Activated CD8-positive, alpha-beta T cell treated with anti-CD3 and anti-CD28 coated beads, Interleukin-2, amount 10 ng/mL, durations not matched to agents 7 days and 5 days (primary cell): ENCODE measurements around the gene PAXIP1. TPM values are rescaled to one million over a fixed set of nuclear protein-coding genes. Genes with fewer than 3 reads are reported as not detected.
"Not testable (repeated sequence)": the region's sequence is repeated elsewhere in the genome, so short reads cannot be mapped to it uniquely, and the experiment has no call there.

ENCODE experiments used
- ATAC-seq: fragments of 150-1000 bp; cut with Tn5 transposase; one replicate; pipeline ENCODE4 v1.10.0; 2021; ENCODE audit warnings: moderate library complexity
- CTCF ChIA-PET: fragments of 350-600 bp; sonication (Branson Sonifier 250); formaldehyde crosslinking; loops from one replicate; lab custom pipeline; 2021; ENCODE audit warnings: antibody characterized with exemption; lab: Charles Lee
- POLR2A ChIA-PET: fragments of 350-600 bp; sonication (Branson Sonifier 250); formaldehyde crosslinking; loops from one replicate; lab custom pipeline; 2021; ENCODE audit warnings: antibody characterized with exemption; lab: Charles Lee
- DNase-seq: peaks from one replicate; pipeline ENCODE4 v3.0.0-alpha.2; 2020
- H3K27ac Mint-ChIP-seq: one replicate; pipeline ENCODE4 v1.8.0; 2021; ENCODE audit warnings: mild to moderate bottlenecking, mixed read lengths
- H3K27me3 Mint-ChIP-seq: one replicate; pipeline ENCODE4 v1.8.0; 2021; ENCODE audit warnings: low read depth, mixed read lengths
- H3K36me3 Mint-ChIP-seq: one replicate; pipeline ENCODE4 v1.8.0; 2021; ENCODE audit warnings: low read depth, mixed read lengths
- H3K4me1 Mint-ChIP-seq: one replicate; pipeline ENCODE4 v1.8.0; 2021; ENCODE audit warnings: low read depth, mixed read lengths
- H3K4me3 Mint-ChIP-seq: one replicate; pipeline ENCODE4 v1.8.0; 2021; ENCODE audit warnings: mild to moderate bottlenecking, mixed read lengths
- H3K9me3 Mint-ChIP-seq: one replicate; pipeline ENCODE4 v1.8.0; 2022; ENCODE audit warnings: mixed read lengths; ENCODE audit not compliant: insufficient read depth
- total RNA-seq, 2 experiments: library from RNA; stranded (reverse); gene quantifications; one replicate each; pipeline ENCODE4 v1.2.3, GENCODE V29; 2021

The PAXIP1 gene
- total RNA-seq, 2 experiments from 2014 or later, result 33.2 to 34.5 TPM

DNA sequence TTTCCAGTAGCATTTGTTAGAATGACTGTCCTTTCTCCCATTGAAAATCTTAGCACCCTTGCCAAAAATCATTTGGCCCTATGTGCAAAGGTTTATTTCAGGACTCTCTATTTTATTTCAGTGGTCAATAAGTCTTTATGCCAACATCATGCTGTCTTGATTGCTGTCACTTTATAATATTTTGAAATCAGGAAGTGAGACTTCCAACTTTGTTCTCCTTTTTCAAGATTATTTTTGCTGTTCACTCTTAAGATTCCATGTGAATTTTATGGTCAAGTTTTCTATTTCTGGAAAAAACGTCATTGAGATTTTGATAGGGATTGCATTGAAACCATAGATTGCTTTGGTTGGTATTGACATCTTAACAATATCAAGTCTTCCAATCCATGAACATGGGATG is 65.1 kb downstream of the PAXIP1 start:
- ChIA-PET CTCF (no interaction called here), POLR2A (no interaction called here)
- ATAC-seq (no peak), DNase-seq (no peak)
- H3K4me1 Mint-ChIP-seq, result no peaks in the 10 kb centered on the region
- peaks cover 19% of the 10 kb centered on the region for H3K9me3 Mint-ChIP-seq
- H3K4me3 Mint-ChIP-seq, result no peak overlapping the region
- no peaks in the 10 kb centered on the region for H3K27me3 Mint-ChIP-seq
- peaks cover 39% of the 10 kb centered on the region for H3K36me3 Mint-ChIP-seq
- no peak overlapping the region for H3K27ac Mint-ChIP-seq

DNA sequence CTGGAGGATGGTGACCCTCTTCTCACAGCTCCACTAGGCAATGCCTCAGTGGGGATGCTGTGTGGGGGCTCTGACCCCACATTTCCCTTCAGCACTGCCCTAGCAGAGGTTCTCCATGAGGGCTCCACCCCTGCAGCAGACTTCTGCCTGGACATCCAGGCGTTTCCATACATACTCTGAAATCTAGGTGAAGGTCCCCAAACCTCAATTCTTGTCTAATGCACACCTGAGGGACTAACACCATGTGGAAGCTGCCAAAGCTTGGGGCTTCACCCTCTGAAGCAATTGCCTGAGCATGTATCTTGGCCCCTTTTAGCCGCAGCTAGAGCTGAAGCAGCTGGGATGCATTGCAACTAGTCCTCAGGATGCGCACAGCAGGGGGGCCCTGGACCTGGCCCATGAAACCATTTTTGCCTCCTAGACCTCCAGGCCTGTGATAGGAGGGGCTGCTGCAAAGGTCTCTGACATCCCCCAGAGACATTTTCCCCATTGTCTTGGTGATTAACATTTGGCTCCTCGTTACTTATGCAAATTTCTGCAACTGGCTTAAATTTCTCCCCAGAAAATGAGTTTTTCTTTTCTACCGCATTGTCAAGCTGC is 68.5 kb downstream of the PAXIP1 start:
- Mint-ChIP-seq H3K36me3 (peaks cover 32% of the 10 kb centered on the region), H3K4me1 (peaks cover 14% of the 10 kb centered on the region), H3K9me3 (peaks cover 19% of the 10 kb centered on the region)
- ATAC-seq, H3K27ac Mint-ChIP-seq, DNase-seq, H3K4me3 Mint-ChIP-seq, H3K27me3 Mint-ChIP-seq, POLR2A ChIA-PET, CTCF ChIA-PET: not testable (repeated sequence)

- ChIA-PET CTCF (no interaction called here), POLR2A (no interaction called here)
Observed at GRCh38 chr7:154931906-154932305, 71.0 kb downstream of the PAXIP1 start.

DNA sequence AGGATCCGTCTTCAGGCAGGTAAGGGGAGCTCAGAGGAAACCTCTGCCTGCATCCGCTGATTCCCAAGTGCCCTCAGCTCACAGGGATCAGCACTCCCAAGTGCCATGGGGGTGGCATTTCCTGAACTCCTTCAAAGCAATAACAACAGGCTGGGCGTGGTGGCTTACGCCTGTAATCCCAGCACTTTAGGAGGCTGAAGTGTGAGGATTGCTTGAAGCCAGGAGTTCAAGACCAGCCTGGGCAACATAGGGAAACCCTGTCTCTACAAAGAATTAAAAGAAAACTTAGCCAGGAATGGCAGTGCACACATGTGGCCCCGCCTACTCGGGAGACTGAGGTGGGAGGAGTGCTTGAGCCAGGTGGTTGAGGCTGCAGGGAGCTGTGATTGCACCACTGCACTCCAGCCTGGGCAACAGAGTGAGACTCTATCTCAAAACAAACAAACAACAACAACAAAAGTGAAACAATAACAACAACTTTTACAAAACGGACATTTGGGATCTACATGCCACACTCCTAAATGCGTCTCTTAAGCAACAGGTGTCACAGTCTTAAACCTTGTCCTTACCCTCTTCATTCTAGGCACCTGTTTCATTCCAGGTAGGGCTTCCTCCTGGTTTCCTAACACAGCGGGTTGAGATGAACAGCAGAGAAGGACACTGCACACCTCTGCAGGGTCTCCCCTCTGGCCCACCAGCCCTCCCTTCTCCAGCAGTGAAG is 73.8 kb downstream of the PAXIP1 start:
- POLR2A ChIA-PET, result interaction anchor here (2.4 to 2.8 kb wide), 2 partner anchors 74 to 369 kb away, joined by 12 to 14 read pairs; partner anchors contain the start of genes INSIG1 and PAXIP1
- H3K4me3 Mint-ChIP-seq, result peak overlapping the region; percentile 96
- peaks cover 25% of the 10 kb centered on the region for H3K4me1 Mint-ChIP-seq
- DNase-seq, result no peak
- H3K36me3 Mint-ChIP-seq, result peaks cover 17% of the 10 kb centered on the region
- peaks cover 2% of the 10 kb centered on the region for H3K27me3 Mint-ChIP-seq
- H3K27ac Mint-ChIP-seq, result peak overlapping the region; percentile 92
- peaks cover 10% of the 10 kb centered on the region for H3K9me3 Mint-ChIP-seq
- ATAC-seq, result no peak
- CTCF ChIA-PET, result interaction anchor here (2.0 to 3.1 kb wide), 8 partner anchors 15 to 451 kb away, joined by 6 to 39 read pairs (median 14); partner anchors contain the start of gene INSIG1

More at GRCh38 chr7:154931906-154932305, 71.0 kb downstream of the PAXIP1 start:
- Mint-ChIP-seq H3K4me3 (no peak overlapping the region), H3K27ac (no peak overlapping the region), H3K4me1 (peaks cover 25% of the 10 kb centered on the region), H3K9me3 (peaks cover 19% of the 10 kb centered on the region), H3K36me3 (peaks cover 33% of the 10 kb centered on the region), H3K27me3 (no peaks in the 10 kb centered on the region)
- DNase-seq (no peak), ATAC-seq (no peak)

DNA sequence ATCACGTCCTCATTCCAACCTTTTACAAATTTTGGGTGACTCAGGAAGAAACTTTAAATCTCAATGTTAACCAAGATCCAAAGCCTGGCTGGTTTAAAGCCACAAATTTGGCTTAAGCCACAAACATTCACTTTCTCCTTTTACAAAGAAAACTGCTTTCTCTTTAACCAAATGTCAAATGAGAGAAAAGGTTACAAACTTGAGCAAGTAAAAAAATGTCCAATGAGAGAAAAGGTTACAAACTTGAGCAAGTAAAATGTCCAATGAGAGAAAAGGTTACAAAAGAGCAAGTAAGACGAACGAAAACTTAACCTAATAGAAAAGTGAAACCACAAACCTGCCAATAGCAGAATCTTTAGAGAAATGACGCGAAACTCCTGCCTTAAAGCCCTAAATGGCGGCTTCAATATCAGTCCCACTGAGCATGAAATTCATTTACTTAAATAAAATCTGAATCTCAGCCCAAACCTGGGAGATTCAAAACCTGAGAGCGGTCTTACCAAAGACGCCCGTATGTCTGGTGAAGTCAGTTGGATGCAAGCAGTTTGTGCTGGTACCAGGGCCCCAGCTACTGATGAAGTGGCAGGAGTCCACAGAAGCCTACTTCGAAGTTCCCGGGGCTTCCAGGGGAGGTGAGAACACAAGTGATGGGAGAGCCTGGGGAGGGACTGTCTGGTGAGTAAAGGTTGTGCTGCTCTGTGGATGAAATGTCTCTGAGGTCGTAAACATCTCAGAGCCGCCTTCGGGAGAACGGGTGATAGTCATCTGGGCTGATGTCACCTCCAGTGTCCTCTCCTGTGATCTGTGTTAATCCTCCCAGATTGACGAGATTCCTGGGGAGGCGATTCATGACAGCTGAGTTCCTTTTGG is 74.6 kb downstream of the PAXIP1 start:
- Mint-ChIP-seq H3K9me3 (peaks cover 5% of the 10 kb centered on the region), H3K27me3 (peaks cover 4% of the 10 kb centered on the region), H3K4me1 (peaks cover 25% of the 10 kb centered on the region), H3K36me3 (peaks cover 12% of the 10 kb centered on the region), H3K27ac (peak overlapping the region; percentile 92), H3K4me3 (peak overlapping the region; percentile 96)
- POLR2A ChIA-PET, result interaction anchor here (0.8 to 2.8 kb wide), 4 partner anchors 75 to 485 kb away, joined by 3 to 14 read pairs (median 8); partner anchors contain the start of genes INSIG1 and PAXIP1
- ATAC-seq (peak; percentile 87), DNase-seq (peak; percentile 62)
- CTCF ChIA-PET, result interaction anchor here (0.6 to 3.1 kb wide), 43 partner anchors 10 to 839 kb away, joined by 3 to 53 read pairs (median 7); partner anchors contain the start of genes HTR5A and INSIG1

DNA sequence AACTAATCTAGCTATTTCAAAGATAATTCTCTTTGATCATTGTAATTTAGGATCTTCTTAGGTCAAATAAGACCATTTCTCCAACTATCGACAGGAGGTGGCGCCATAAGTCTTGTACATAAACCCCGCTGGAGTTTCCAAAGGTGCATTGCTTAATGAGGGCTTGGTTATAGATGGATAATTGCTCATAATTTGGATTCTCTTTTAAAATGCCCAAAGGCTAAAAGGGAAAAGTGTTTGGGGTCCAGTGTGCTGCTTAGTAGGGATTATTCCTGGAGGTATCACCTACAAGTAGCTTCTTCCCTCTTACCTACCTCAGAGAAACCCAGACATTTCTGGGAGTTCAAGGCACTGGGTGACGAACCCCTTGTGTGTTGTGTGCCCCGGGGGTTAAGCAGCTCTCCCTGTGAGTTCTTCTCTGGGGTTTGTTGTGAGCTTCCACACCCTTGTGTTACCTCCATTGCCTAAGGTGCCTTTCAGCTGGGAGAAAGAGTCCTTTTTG is 75.2 kb downstream of the PAXIP1 start:
- DNase-seq (peak; percentile 88), ATAC-seq (peak; percentile 69)
- Mint-ChIP-seq H3K27me3 (peaks cover 6% of the 10 kb centered on the region), H3K36me3 (peaks cover 6% of the 10 kb centered on the region), H3K9me3 (no peaks in the 10 kb centered on the region), H3K4me3 (peak overlapping the region; percentile 96), H3K4me1 (peaks cover 25% of the 10 kb centered on the region), H3K27ac (peak overlapping the region; percentile 92)
- ChIA-PET CTCF (interaction anchor here (0.6 to 3.1 kb wide), 59 partner anchors 9 to 840 kb away, joined by 3 to 53 read pairs (median 5); partner anchors contain the start of genes HTR5A, INSIG1 and PAXIP1), POLR2A (interaction anchor here (0.8 to 2.8 kb wide), 4 partner anchors 76 to 486 kb away, joined by 3 to 14 read pairs (median 8); partner anchors contain the start of genes INSIG1 and PAXIP1)

DNA sequence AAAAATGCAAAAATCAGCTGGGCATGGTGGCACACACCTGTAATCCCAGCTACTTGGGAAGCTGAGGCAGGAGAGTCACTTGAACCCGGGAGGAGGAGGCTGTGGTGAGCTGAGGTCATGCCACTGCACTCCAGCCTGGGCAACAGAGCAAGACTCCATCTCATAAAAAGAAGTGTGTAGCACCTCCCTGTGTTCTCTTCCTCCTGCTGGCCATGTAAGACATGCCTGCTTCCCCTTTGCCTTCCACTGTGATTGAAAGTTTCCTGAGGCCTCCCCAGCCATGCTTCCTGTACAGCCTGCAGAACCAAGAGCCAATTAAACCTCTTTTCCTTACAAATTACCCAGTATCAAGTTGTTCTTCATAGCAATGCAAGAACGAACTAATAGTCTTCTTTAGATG is 80.5 kb downstream of the PAXIP1 start:
- H3K27me3 Mint-ChIP-seq, ATAC-seq, H3K4me1 Mint-ChIP-seq, DNase-seq, H3K27ac Mint-ChIP-seq, H3K4me3 Mint-ChIP-seq, H3K9me3 Mint-ChIP-seq, POLR2A ChIA-PET, H3K36me3 Mint-ChIP-seq: not testable (repeated sequence)
- CTCF ChIA-PET, result interaction anchor here (1.5 to 3.9 kb wide), 2 partner anchors 9 to 423 kb away, joined by 5 to 19 read pairs; no protein-coding TSS in a partner anchor

GRCh38 chr7:154919344-154920225 is 83.3 kb downstream of the PAXIP1 start:
- H3K27ac Mint-ChIP-seq, result no peak overlapping the region
- no peak for ATAC-seq
- CTCF ChIA-PET, result interaction anchor here (3.2 kb wide), 1 partner anchor 8 kb away, joined by 17 read pairs; no protein-coding TSS in a partner anchor
- H3K4me1 Mint-ChIP-seq, result no peaks in the 10 kb centered on the region
- no peak for DNase-seq
- H3K9me3 Mint-ChIP-seq, result no peaks in the 10 kb centered on the region
- H3K36me3 Mint-ChIP-seq, result no peaks in the 10 kb centered on the region
- POLR2A ChIA-PET, result no interaction called here
- peaks cover 10% of the 10 kb centered on the region for H3K27me3 Mint-ChIP-seq
- H3K4me3 Mint-ChIP-seq, result no peak overlapping the region

DNA sequence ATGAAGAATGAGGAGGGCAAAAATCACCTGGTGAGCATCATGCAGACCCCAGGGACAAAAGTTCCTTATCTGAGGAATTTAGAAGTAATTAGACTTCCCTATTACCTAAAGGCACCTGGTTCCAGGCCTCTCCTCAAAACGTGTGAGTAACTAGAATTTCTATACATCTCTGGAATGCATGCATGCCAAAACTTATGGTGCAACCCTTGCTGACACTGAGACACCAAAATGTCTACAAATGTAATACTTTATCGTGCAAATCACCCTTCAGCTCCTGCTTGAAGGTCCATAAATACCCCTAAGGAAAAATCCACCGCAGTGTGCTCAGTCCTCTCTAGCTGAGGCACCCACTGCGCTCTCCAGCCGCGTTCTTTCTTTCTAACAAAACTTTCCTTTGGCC is 84.2 kb downstream of the PAXIP1 start:
- no peak for ATAC-seq
- POLR2A ChIA-PET, result no interaction called here
- H3K4me3 Mint-ChIP-seq, result no peak overlapping the region
- CTCF ChIA-PET, result interaction anchor here (3.2 kb wide), 1 partner anchor 9 kb away, joined by 17 read pairs; no protein-coding TSS in a partner anchor
- peaks cover 3% of the 10 kb centered on the region for H3K4me1 Mint-ChIP-seq
- no peak for DNase-seq
- H3K36me3 Mint-ChIP-seq, result no peaks in the 10 kb centered on the region
- H3K27ac Mint-ChIP-seq, result no peak overlapping the region
- no peaks in the 10 kb centered on the region for H3K9me3 Mint-ChIP-seq
- peaks cover 13% of the 10 kb centered on the region for H3K27me3 Mint-ChIP-seq

- no peak overlapping the region for H3K27ac Mint-ChIP-seq
- ChIA-PET POLR2A (no interaction called here), CTCF (interaction anchor here (3.2 kb wide), 1 partner anchor 9 kb away, joined by 17 read pairs; no protein-coding TSS in a partner anchor)
- H3K9me3 Mint-ChIP-seq, result no peaks in the 10 kb centered on the region
- H3K4me1 Mint-ChIP-seq, result peaks cover 4% of the 10 kb centered on the region
- no peaks in the 10 kb centered on the region for H3K36me3 Mint-ChIP-seq
- no peak overlapping the region for H3K4me3 Mint-ChIP-seq
- no peak for ATAC-seq
- H3K27me3 Mint-ChIP-seq, result peaks cover 9% of the 10 kb centered on the region
- no peak for DNase-seq
Observed at GRCh38 chr7:154918266-154918665, 84.7 kb downstream of the PAXIP1 start.
